ENCODE results near the gene ARL5B. TPM values are rescaled to one million over a fixed set of nuclear protein-coding genes. Genes with fewer than 3 reads are reported as not detected.
A peak's percentile ranks its signal among the peaks of the same experiment; 100 is the strongest.

The ARL5B gene
- total RNA-seq, 1 experiment from 2014 or later: 36.3 TPM

DNA sequence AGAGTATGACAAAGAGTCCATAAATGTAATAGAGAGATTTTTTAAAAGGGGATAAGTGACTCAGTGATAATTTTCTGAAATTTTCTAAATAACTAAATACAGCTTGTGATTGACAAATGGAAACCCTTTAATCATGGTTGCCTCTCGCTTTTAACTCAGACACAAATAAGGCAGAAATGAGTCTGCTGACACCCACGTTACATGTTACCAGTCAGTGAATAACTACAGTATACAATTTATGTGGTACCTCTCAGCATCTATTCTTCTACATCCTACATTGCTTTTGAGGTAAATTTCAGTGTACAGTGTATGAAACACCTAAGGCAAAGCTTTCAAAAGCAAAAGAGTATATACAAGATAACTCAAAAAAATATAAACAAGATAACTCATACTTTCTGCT lies 12.1 kb upstream of the ARL5B start:
- peaks cover 9% of the 10 kb centered on the region for H3K36me3 ChIP-seq
- no peak overlapping the region for H3K4me3 ChIP-seq

DNA sequence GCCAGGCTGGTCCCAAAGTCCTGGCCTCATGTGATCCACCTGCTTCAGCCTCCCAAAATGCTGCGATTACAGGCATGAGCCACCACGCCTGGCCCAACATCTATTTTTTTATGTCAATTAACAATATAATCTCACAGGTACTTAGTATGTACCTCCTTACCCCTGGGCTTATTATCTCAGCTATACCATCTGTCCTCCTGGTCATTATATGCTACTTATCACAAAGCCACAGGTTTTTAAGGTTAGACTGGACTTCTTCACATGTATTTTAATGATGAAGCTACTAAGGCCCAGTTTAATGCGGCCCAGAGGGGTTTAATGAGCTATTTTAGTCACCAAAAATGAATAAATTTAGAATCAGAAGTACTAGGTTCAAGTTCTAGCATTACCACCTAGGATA lies 11.3 kb upstream of the ARL5B start:
- no peak overlapping the region for H3K27ac ChIP-seq
- H3K4me3 ChIP-seq: no peak overlapping the region
- DNase-seq (ENCODE audit: low read depth in 1 of 2, low spot score in 2 of 2): no peak
- peaks cover 9% of the 10 kb centered on the region for H3K36me3 ChIP-seq
- no peaks in the 10 kb centered on the region for H3K27me3 ChIP-seq (replicated peaks)
- no peaks in the 10 kb centered on the region for H3K9me3 ChIP-seq (replicated peaks)
- no peaks in the 10 kb centered on the region for H3K4me1 ChIP-seq (replicated peaks)

More for the DNA sequence above, 12.1 kb upstream of the ARL5B start:
- H3K4me1 ChIP-seq (replicated peaks): no peaks in the 10 kb centered on the region
- H3K9me3 ChIP-seq (replicated peaks): no peaks in the 10 kb centered on the region
- no peak overlapping the region for H3K27ac ChIP-seq
- DNase-seq (ENCODE audit: low read depth in 1 of 2, low spot score in 2 of 2): no peak
- no peaks in the 10 kb centered on the region for H3K27me3 ChIP-seq (replicated peaks)

- H3K27ac ChIP-seq: no peak overlapping the region
- H3K9me3 ChIP-seq (replicated peaks): no peaks in the 10 kb centered on the region
- H3K4me3 ChIP-seq: no peak overlapping the region
- no peaks in the 10 kb centered on the region for H3K27me3 ChIP-seq (replicated peaks)
- DNase-seq (ENCODE audit: low read depth in 1 of 2, low spot score in 2 of 2): no peak
- peaks cover 9% of the 10 kb centered on the region for H3K36me3 ChIP-seq
- H3K4me1 ChIP-seq (replicated peaks): no peaks in the 10 kb centered on the region
Measured at GRCh38 chr10:18649364-18649959, 9.8 kb upstream of the ARL5B start.

DNA sequence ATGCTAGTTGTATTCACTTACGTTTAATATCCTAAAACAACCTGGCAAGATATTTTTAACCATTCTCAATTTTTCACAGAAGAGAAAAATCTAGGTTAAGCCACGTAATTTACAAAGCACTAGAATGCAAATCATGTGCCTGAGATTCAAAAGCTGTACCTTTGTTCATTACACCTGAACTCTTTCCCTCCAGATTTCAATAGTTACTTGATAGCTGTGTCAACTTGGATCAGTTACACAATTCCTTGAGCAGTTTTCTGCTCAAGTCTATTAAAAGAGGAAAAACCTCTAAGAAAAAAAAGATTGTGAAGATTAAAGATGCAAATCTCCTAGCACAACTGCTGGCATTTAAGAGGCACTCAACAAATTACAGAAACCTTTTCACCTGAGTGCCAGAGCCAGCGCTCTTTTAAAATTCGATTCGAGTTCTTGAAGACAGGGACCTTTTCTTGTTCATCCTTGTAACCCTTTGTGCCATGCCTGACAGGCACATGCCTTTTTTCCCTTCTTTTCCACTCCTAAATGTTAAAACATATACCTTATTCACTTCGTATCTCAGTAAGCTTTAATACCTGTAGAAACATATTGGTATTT lies 8.7 kb upstream of the ARL5B start:
- no peaks in the 10 kb centered on the region for H3K4me1 ChIP-seq (replicated peaks)
- H3K4me3 ChIP-seq: peak overlapping the region; percentile 62
- H3K36me3 ChIP-seq: peaks cover 5% of the 10 kb centered on the region
- no peak overlapping the region for H3K27ac ChIP-seq
- H3K27me3 ChIP-seq (replicated peaks): no peaks in the 10 kb centered on the region
- DNase-seq (ENCODE audit: low read depth in 1 of 2, low spot score in 2 of 2): peak in 1 of 2 experiments; percentile 20
- H3K9me3 ChIP-seq (replicated peaks): no peaks in the 10 kb centered on the region

DNA sequence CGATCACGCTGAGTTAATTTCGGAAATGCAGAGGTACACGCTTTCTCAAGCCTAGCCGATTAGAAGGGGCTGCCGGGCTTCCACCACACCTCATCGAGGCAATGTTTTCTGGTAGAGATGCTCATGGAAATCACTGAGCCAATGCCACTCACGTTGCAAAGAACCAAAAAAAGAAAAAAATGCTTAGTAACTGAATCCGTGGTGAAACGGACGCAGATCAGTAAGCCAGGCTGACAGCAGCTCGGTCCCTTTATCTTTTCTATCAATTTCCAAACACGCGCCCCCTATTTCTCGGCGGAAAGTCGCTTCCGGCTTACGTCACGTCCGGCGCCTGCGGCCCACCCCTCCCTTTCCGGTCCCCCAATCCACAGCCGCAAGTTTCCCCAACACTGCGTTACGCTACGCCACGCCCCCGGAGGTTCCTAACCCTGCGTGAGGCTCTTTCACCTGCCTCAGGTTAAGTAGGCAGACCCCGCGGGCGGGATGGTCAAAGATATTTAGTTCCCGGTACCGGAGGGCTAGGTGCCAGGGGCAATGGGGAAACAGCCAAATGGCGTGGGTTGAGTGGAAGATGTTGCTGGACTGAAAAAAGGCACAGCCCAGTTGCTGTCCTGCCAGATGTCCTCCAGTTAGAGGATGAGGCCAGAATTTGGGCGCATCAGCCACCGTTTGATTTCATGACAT lies 7.8 kb upstream of the ARL5B start, which contains the start of gene NSUN6:
TSS of gene NSUN6 (minus strand) at position 264 of the 684 bp plus-strand sequence. CDS start 384 bp downstream, outside the sequence.
- Histone ChIP-seq H3K4me3 (peak within 1 kb of the TSS; percentile 62), H3K9me3 (replicated peaks) (no peaks in the 10 kb centered on the region), H3K27ac (peak within 1 kb of the TSS; percentile 86), H3K36me3 (peaks cover 3% of the 10 kb centered on the region; the same call in 1 of the 2 replicates), H3K4me1 (replicated peaks) (no peaks in the 10 kb centered on the region), H3K27me3 (replicated peaks) (no peaks in the 10 kb centered on the region)
- DNase-seq (ENCODE audit: low read depth in 1 of 2, low spot score in 2 of 2): peak; percentile 87 to 89

DNA sequence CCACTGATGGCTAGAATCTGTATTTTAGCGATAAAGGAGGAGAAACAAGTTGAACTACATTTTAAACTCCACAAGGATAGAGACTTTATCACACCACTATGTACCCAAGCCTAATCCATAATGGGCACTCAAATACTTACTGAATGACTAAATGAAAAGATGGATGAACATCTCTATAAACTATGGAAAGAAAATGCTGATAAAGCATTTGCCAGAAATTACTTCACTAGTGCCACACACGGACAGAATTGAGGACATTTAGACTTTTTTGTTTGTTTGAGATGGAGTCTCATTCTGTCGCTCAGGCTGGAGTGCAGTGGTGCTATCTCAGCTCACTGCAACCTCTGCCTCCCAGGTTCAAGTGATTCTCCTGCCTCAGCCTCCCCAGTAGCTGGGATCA lies 6.1 kb upstream of the ARL5B start:
- H3K27me3 ChIP-seq (replicated peaks): no peaks in the 10 kb centered on the region
- no peak for DNase-seq (ENCODE audit: low read depth in 1 of 2, low spot score in 2 of 2)
- peaks cover 2% of the 10 kb centered on the region; the same call in 1 of the 2 replicates for H3K4me1 ChIP-seq (replicated peaks)
- H3K27ac ChIP-seq: no peak overlapping the region
- H3K36me3 ChIP-seq: peaks cover under 1% of the 10 kb centered on the region; the same call in 1 of the 2 replicates
- no peaks in the 10 kb centered on the region for H3K9me3 ChIP-seq (replicated peaks)
- H3K4me3 ChIP-seq: no peak overlapping the region

DNA sequence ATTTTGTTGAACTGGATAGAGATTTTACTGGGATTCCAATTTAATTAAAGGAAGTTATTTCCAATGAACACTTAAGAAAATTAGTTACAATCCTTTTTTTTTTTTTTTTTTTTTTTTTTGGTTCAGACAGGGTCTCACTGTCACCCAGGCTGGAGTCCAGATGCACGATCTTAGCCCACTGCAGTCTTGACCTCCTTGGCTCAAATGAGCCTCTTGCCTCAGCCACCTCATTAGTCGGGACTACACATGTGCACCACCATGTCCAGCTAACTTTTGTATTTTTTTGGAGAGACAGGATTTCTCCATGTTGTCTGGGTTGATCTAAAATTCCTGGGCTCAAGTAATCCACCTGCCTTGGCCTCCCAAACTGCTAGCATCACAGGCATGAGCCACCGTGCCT lies 2.5 kb upstream of the ARL5B start:
- Histone ChIP-seq H3K27ac (no peak overlapping the region), H3K27me3 (replicated peaks) (no peaks in the 10 kb centered on the region), H3K36me3 (peaks cover 8% of the 10 kb centered on the region), H3K9me3 (replicated peaks) (no peaks in the 10 kb centered on the region), H3K4me3 (no peak overlapping the region), H3K4me1 (replicated peaks) (peaks cover 14% of the 10 kb centered on the region)
- no peak for DNase-seq (ENCODE audit: low read depth in 1 of 2, low spot score in 2 of 2)

DNA sequence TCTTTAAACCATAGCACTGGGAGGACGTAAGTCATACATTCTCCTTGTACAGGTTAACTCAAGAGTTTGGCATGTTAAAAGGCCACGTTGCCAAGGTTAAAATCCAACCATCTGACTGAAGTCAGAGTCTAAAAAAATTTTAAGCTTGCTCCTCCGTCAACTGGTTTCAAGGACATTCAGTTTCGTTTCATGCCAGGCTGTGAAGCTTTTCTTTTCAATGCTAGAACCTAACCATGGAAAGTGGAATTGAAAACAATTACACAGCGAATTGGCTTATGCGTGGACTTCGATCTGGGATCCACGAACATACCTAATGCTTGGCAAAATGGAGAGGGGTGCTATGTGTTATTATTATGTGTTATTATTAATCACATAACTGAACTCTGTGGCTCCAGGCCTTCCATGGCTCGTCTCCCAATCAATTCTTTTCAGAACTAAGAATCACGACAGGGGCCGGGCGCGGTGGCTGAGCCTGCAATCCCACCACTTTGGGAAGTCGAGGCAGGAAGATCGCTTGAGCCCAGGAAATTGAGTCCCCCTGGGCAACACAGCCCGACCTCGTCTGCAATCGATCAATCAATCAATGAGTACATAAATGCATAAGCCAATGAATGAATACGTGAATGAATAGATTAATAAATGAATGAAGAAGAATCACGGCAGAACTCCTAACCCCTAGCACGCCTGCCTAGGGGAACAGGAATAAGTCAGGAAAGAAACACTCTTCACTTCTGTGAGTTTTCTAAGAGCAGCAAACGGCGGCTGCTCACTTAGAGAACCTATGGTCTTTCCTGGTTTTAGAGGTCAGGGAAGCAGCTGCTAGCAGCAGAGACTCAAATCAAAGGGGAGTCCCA lies 733 bp upstream of the ARL5B start:
- H3K27me3 ChIP-seq (replicated peaks): no peaks in the 10 kb centered on the region
- DNase-seq (ENCODE audit: low read depth in 1 of 2, low spot score in 2 of 2): peak in 1 of 2 experiments; percentile 54

GRCh38 chr10:18659819-18660535 lies 746 bp downstream of the ARL5B start:
- Histone ChIP-seq H3K4me1 (replicated peaks) (peaks cover 19% of the 10 kb centered on the region), H3K36me3 (peaks cover 8% of the 10 kb centered on the region)

More for the DNA sequence above, 733 bp upstream of the ARL5B start:
- peaks cover 8% of the 10 kb centered on the region for H3K36me3 ChIP-seq
- H3K4me1 ChIP-seq (replicated peaks): peaks cover 14% of the 10 kb centered on the region
- peak overlapping the region; percentile 94 for H3K4me3 ChIP-seq
- H3K27ac ChIP-seq: peak overlapping the region; percentile 99
- no peaks in the 10 kb centered on the region for H3K9me3 ChIP-seq (replicated peaks)

GRCh38 chr10:18660816-18661431 lies 1.7 kb downstream of the ARL5B start:
- Histone ChIP-seq H3K36me3 (peaks cover 13% of the 10 kb centered on the region), H3K4me3 (peak overlapping the region; percentile 94; the same call in 1 of the 2 replicates), H3K27ac (no peak overlapping the region), H3K27me3 (replicated peaks) (no peaks in the 10 kb centered on the region), H3K9me3 (replicated peaks) (no peaks in the 10 kb centered on the region), H3K4me1 (replicated peaks) (peaks cover 28% of the 10 kb centered on the region)
- no peak for DNase-seq (ENCODE audit: low read depth in 1 of 2, low spot score in 2 of 2)

More at GRCh38 chr10:18659819-18660535, 746 bp downstream of the ARL5B start:
- Histone ChIP-seq H3K27me3 (replicated peaks) (no peaks in the 10 kb centered on the region), H3K27ac (peak overlapping the region; percentile 99), H3K4me3 (peak overlapping the region; percentile 94), H3K9me3 (replicated peaks) (no peaks in the 10 kb centered on the region)
- peak in 1 of 2 experiments; percentile 14 for DNase-seq (ENCODE audit: low read depth in 1 of 2, low spot score in 2 of 2)

DNA sequence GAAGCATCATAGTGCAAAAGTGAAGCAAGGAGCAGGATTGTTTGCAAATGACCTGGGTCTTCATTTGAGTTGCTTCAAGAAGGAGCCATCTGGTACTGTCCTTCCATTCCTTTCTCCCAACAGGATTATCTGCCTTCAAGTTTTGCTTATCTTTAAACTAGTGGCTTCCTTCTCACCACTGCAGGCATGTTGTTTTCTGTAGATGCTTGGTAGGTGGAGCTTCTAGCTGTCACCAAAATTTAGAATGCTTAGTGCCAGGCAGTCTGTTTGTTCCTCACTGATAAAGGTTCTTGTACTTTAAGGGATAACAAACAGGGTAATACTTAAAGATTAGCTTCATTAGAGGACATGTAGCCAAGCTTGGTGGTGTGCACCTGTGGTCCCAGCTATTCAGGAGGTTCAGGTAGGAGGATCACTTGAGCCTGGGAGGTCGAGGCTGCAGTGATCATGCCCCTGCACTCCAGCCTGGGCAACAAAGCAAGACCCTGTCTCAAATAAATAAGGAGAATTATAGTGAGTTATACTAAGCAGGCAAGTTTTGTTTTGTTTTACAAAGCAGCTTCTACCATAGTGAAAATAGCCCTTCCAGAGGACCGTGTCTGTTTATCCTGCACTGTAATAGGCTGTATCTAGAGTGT lies 5.7 kb downstream of the ARL5B start:
- Histone ChIP-seq H3K4me1 (replicated peaks) (peaks cover 42% of the 10 kb centered on the region), H3K4me3 (no peak overlapping the region), H3K36me3 (peaks cover 30% of the 10 kb centered on the region), H3K27ac (peak overlapping the region; percentile 85; the same call in 1 of the 2 replicates), H3K9me3 (replicated peaks) (no peaks in the 10 kb centered on the region), H3K27me3 (replicated peaks) (no peaks in the 10 kb centered on the region)
- DNase-seq (ENCODE audit: low read depth in 1 of 2, low spot score in 2 of 2): no peak

- Histone ChIP-seq H3K9me3 (replicated peaks) (no peaks in the 10 kb centered on the region), H3K4me1 (replicated peaks) (peaks cover 39% of the 10 kb centered on the region), H3K4me3 (no peak overlapping the region), H3K36me3 (peaks cover 36% of the 10 kb centered on the region), H3K27me3 (replicated peaks) (no peaks in the 10 kb centered on the region), H3K27ac (peak overlapping the region; percentile 85)
- DNase-seq (ENCODE audit: low read depth in 1 of 2, low spot score in 2 of 2): peak in 1 of 2 experiments; percentile 60
Measured at GRCh38 chr10:18665815-18666558, 6.8 kb downstream of the ARL5B start.
